HG02852 (cell line): ENCODE data around the gene NIN.

ENCODE experiments used
- ATAC-seq: cut with Tn5 transposase; IDR thresholded peaks from one replicate; pipeline ENCODE4 v1.9.1; 2021; ENCODE audit warnings: mild to moderate bottlenecking, moderate library complexity; ENCODE audit not compliant: unreplicated experiment

NIN gene

GRCh38 chr14:50837850-50838470 lies 7.0 kb upstream of the NIN start:
- ATAC-seq: no peak

DNA sequence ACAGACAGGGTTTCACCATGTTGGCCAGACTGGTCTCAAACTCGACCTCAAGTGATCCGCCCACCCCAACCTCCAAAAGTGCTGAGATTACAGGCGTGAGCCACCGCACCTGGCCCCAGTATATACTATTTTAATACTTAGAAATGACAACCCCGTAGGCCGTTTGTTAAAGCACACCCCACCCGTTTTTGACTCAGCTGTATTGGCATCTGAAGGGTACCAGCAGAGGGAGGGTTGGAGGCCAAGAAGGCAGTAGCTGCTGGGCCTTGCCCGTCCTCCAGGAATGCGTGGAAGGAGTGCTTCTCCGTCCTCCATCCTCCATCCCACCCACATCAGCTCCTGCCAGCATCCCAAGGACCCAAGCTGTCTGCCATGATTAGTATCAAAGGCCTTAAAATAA lies 6.3 kb upstream of the NIN start:
- ATAC-seq: no peak

DNA sequence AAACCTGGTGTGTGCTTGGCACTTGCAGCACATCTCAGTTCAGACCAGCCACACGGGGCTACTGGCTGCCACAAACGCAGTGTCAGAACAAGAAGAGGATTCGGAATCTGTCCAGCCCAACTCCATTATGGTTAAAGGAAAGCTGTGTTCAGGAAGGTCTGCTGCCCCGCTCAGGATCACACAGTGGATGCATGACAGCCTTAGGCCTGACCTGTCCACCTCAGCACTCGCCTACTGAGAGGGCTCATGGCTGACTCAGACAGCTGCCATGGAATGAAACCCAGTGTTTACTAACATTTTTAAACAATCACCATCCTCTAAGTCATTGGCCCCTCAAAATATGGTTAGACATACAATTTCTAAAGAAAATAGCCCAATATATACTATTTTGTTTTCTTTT lies 5.6 kb upstream of the NIN start:
- no peak for ATAC-seq

- ATAC-seq: peak; percentile 30
Measured at GRCh38 chr14:50835280-50835679, 4.3 kb upstream of the NIN start.

- ATAC-seq: no peak
Measured at GRCh38 chr14:50834802-50835276, 3.9 kb upstream of the NIN start.

DNA sequence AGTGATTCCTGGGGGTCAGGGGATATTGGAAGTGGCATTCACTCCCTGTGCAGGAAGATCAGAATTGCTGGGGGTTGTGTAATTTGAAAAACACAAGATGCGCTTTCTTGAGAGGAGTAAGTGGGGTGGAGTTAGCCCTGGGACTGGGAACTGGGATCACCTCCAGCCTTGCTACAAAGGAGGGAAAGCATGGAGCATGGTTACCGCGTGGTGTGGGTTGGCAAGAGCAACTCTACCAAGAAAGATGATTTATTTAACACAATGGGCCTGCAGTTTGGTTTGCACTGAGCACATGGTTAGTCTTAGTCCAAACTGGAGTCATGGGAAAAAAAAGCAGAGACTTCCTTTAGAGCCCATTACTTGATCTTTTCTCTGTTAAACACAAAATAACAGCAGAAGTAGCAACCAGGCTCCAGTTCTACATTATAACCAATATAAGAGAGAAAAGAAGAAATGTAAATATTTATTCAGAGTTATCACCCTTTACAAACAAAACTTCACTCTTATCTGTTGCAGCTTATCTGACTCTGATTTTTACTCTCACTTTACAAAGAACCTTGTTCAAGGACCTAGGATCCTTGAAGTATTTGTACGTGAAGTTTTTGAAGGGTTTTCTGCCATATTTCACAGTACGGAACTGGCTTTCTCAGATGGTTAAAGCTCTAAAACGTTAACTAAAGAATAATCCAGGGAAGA lies 2.1 kb upstream of the NIN start:
- no peak for ATAC-seq

GRCh38 chr14:50831726-50832168 lies 785 bp upstream of the NIN start:
- no peak for ATAC-seq

DNA sequence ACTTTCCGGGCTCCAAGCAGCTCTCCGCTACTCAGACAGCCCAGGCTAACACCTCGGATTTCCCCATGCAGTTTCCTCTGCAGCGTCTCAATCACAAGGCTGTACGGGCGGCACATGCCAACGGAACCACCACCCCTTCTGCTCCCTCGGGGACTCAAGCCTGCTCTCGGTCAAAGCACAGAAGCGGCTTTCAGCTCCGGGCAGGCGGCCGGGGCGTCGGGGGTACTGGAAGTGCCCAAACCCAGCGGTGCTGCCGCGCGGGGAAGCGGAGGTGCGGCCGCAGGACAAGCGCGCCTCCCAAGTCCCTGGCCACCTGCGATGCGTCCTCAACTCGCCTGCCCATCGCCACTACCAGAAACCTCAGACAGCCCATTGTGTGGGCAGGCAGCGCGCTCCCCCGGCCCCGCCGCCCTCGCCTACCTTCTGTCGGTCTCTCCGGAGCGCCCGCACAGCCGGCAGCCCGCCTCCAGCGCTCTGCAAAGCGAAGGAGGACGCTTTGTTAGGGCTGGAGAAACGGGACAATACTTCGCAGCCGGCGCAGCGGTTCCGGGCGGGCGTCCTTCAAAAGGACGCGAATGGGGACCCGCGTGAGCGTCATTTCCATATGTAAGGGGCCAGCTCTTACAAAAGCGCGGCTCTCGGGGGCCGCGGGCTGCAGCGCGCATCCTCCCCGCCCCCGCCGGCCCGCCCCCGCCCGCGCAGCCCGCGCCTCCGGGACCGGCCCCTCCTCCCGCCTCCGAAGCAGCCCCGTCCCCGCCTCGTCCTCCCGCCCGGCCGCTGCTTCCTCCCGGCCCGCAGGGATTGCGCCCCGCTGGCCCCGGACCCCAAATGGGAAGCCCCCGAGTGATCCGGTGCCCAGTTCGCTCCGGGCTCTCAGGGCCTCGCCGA lies 674 bp downstream of the NIN start:
- peak; percentile 46 for ATAC-seq

DNA sequence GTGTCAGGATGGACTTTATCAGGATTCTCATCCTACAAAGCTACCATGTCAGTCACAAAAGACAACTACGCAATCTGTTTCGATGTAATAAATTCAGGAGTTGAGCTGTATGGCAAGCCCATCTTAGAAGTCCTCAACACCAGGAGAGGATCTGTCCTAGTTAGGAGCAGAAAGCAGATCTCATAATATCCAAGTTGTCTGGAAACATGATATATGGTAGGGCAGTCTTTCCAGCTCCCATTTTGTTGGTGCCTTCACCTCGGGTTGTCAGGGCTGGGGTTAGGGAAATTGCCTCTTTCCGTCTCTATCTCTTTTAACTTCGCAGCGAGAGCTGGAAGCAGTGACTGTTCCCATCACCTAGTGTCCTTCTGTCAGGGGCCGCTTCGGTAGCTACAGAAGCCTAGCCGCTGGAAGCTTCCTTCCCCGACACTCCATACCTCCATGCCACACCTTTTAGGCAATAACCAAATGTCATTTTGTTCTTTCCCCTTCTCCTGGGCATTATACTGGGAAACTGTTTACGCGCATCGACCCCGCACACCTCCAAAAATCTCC lies 1.4 kb downstream of the NIN start:
- no peak for ATAC-seq

- no peak for ATAC-seq
Measured at GRCh38 chr14:50828721-50829488, 2.1 kb downstream of the NIN start.

DNA sequence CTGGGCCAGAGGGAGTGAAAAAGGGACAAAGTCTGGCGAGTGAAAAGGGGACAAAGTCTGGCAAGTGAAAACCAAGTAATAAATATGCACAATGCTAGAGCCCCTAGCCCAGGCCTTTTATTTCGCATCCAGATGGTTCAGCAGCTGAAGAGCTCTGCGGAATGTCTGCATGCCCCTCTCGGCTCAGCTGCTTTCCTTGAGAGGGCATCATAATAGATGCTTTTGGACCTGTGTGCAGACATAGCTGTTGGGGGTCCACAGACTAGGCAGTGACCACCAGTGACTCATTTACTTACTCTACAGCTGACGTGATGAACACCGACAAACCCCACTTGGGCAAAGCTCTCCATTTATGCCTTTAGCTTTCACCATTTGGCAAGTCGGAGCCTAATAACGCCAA lies 4.3 kb downstream of the NIN start:
- ATAC-seq: no peak

DNA sequence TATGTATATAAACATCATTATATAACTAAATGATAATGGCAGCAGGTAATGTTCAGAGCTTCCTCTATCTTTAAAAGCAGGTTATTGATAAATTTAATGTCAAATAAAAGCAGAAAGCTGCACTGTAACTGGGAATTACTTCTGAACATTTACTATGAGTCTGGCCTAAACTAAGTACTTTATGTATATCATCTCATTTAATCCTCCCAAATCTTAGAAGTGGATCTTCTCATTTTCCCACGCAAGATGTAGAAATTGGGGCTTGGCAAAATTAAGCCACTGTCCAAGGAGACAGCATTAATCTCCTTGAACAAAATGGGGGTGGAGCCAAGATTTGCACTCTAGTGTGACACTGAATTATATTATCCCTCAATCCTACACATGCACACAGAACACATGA lies 5.7 kb downstream of the NIN start:
- ATAC-seq: no peak

DNA sequence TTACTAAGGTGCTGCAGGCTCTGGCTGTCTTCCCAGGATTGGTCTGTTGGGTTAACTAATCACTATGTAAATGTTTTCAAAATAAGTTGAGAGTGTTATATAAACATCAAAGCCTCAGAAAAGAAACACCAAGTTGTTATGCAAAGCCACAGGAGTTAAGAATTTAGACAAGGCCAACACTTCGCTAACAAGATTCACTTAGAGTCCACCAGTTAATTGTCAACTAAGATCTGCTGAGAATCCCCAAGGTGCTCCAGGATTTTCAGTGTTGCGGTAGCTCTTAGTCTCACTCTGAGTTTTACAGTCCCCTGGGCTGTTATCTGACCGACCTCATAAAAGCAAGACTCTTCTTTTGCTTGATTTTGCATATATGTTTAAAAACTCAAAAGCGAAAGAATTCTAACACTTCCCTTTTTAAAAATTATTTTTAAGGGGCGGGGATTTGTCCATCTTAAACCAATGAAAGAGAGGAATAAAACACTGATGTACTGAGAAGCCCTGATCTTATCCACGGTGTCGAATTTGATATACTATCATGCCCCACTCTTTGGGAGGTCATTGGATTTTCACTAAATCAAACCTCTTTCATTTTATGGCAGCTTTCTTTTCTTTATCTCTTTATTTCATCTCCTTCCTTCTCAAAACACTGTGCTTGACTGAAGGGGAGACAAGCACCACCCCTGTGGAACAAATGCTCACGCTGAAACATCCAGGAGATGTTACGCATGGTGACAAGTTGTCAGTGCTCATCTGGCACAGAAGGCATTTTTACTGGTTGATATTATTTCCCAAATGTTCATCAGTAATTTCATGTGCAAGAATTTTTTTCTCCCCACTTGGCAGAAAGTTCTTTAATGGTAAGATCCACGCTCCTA lies 7.0 kb downstream of the NIN start:
- ATAC-seq: peak; percentile 70

DNA sequence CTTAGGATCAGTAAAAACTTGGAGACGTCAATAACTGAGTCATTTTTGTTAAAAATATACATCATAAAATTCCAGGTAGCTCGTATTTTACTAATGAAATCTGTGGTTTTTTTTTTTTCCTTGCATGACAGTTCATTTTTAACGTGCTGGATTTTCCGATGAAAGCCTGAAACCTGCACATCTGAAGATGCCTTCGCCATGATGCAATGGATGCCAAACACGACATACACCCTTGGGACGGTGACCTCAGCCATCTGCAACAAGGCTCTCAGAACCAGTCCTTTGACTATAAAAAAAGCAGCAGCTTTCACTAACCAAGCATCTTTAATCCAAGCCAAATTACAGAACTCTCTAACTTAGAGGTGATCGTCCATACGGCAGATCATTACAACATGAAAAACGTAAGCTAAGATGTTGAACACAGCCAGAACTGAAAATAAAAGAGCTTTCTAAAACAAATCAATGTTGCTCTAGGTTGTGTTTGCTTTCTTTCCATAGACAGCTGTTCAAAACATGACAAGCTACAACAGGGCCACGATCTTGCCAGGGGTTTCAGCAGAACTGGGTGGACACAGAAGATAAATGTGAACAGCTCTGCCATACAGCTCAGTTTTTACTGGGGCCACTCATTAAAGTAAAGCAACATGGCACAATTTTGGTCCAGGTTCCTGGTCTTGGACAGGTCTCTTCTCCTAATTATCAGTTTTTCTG lies 7.8 kb downstream of the NIN start:
- peak; percentile 12 for ATAC-seq

- peak; percentile 27 for ATAC-seq
Measured at GRCh38 chr14:50822501-50823042, 8.4 kb downstream of the NIN start.

DNA sequence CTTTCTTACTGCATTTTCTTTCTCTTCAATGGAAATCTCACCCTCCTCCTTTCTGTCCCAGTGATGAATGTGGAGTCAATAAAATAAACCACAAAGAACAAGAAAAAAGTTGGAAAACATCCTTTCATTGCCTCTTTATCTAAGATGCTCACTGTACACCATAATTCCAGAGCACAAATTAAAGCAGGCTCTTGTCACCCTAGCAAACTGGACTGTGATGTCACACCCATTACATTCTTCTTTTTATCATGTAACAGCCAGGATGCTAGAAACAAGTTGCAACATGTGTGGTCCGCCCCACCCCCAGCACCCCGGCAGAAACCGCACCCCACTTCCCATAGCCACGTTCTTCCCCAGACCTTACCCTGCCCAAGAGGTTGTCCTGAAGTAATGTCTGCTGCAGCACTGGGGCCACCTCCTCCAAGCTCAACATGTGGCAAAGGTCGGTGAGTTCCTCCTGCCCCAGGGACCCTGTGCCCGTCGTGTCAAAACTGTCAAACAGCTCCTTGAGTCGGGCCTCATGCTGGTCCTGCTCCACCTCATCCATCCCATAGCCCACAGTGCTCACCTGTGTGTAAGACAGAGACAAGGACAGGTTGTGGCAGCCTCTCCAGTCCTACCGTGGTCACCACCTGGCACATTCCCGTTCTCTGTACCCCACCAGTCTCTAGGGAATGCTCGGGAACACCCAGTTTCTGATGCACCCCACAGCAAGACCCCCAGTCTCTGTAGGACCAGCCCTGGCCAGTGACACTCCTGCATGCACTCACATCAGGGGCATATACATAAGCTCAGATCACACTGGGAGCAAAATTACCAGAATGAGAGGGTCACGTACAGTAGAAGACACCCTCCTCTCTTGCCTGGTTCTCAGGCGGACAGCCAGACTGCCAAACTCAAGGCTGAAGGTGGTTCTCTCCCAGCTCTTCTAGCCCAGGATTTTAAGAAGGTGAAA lies 9.2 kb downstream of the NIN start:
- no peak for ATAC-seq

DNA sequence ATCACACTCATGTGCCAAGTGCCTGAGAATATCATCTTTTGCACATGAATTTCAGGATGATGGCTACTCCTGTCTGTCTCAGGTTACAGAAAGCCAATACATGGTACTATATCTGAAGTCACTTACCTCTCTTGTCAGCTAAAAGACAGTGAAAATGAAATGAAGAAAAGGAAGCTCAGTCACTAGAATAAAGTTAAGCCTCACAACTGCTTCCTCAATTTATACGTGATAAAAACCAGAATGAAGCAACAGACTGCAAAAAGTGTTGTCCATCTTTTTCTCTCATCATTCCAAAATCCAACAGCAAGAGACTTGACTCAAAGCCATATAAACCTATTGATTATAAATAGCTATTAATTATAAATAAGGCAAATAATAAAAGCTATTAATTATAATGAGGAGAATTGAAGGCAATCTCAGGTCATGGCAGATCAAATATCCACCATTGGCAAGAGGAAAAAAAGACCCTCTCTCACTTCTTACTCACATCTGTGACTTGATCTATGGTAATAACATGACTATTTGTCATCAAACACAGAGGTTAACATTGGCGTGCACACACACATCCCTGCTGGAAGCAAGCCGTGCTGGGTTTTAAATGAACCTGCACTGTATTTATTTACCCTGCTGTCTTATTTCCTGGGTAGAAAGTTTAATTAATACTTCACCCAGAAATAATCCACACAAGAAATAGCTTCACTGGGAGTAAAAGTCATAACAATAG lies 10.0 kb downstream of the NIN start:
- ATAC-seq: no peak
